Loucy (cell line): ENCODE measurements around the gene SNRNP70.
"Not testable (repeated sequence)": the region's sequence is repeated elsewhere in the genome, so short reads cannot be mapped to it uniquely, and the experiment has no call there.

Experiments used
- H2AFZ ChIP-seq: fragments of 200-600 bp; sonication (generic); 2 replicates; pipeline ENCODE4 v1.6.0; 2016; ENCODE audit warnings: antibody characterized with exemption, mild to moderate bottlenecking, low read length, moderate library complexity
- H3F3A ChIP-seq: fragments of 200-600 bp; 2 replicates; pipeline ENCODE4 v1.6.0; 2016; ENCODE audit warnings: antibody characterized with exemption, low read depth, mild to moderate bottlenecking
- H3K27me3 ChIP-seq: fragments of 200-600 bp; sonication (generic); 2 replicates; pipeline ENCODE4 v1.6.1; 2014; ENCODE audit warnings: low read length, mild to moderate bottlenecking; ENCODE audit not compliant: insufficient read depth, poor library complexity, severe bottlenecking
- H3K36me3 ChIP-seq: fragments of 200-600 bp; sonication (generic); 2 replicates; pipeline ENCODE4 v1.6.1; 2016; ENCODE audit warnings: low read length; ENCODE audit not compliant: insufficient read depth
- H3K4me1 ChIP-seq: fragments of 200-600 bp; sonication (generic); 2 replicates; pipeline ENCODE4 v1.5.1; 2014; ENCODE audit warnings: low read length, mild to moderate bottlenecking; ENCODE audit not compliant: insufficient read depth, poor library complexity, severe bottlenecking
- H3K4me2 ChIP-seq: fragments of 200-600 bp; sonication (generic); 2 replicates; pipeline ENCODE4 v1.6.0; 2014; ENCODE audit warnings: antibody characterized with exemption, low read length, low read depth, mild to moderate bottlenecking; ENCODE audit not compliant: poor library complexity, severe bottlenecking
- H3K4me3 ChIP-seq: fragments of 200-600 bp; sonication (generic); 2 replicates; pipeline ENCODE4 v1.5.1; 2014; ENCODE audit warnings: low read length, mild to moderate bottlenecking, mixed read lengths; ENCODE audit not compliant: poor library complexity, severe bottlenecking
- H3K79me2 ChIP-seq: fragments of 200-600 bp; sonication (generic); 2 replicates; pipeline ENCODE4 v1.6.1; 2014; ENCODE audit warnings: low read length; ENCODE audit not compliant: insufficient read depth
- H3K9ac ChIP-seq: fragments of 200-600 bp; sonication (generic); 2 replicates; pipeline ENCODE4 v1.6.0; 2014; ENCODE audit warnings: mild to moderate bottlenecking, low read depth, low read length, moderate library complexity; ENCODE audit not compliant: poor library complexity, severe bottlenecking
- H3K9me2 ChIP-seq: fragments of 200-600 bp; sonication (generic); replicated peaks from 2 replicates; pipeline ENCODE4 v1.6.1; 2016; ENCODE audit warnings: low read depth, low read length, mixed read lengths
- H3K9me3 ChIP-seq: fragments of 200-600 bp; sonication (generic); 2 replicates; pipeline ENCODE4 v1.6.1; 2014; ENCODE audit warnings: mild to moderate bottlenecking, antibody characterized with exemption, low read length, low read depth; ENCODE audit not compliant: insufficient read depth
- H4K20me1 ChIP-seq: fragments of 200-600 bp; sonication (generic); 2 replicates; pipeline ENCODE4 v1.6.0; 2014; ENCODE audit warnings: antibody characterized with exemption, low read length, mild to moderate bottlenecking; ENCODE audit not compliant: insufficient read depth, poor library complexity, severe bottlenecking
- EZH2phosphoT487 ChIP-seq: fragments of 200-600 bp; IDR thresholded peaks from 2 replicates; pipeline ENCODE4 v1.6.1; 2018; ENCODE audit warnings: antibody characterized with exemption, mild to moderate bottlenecking, moderate library complexity, borderline replicate concordance
- TF ChIP-seq, protein P1 (sequence below): fragments of 200-600 bp; sonication (generic); conservative IDR thresholded peaks from 2 replicates; pipeline ENCODE4 v1.5.1; 2014; ENCODE audit warnings: mild to moderate bottlenecking, antibody characterized with exemption, low read length

The SNRNP70 gene

GRCh38 chr19:49074869-49075268 lies 10.4 kb upstream of the SNRNP70 start:
- not testable (repeated sequence) for H3K79me2 ChIP-seq, H4K20me1 ChIP-seq, H3K9ac ChIP-seq, H3K9me2 ChIP-seq, H3K4me2 ChIP-seq, H3K9me3 ChIP-seq, H3K4me3 ChIP-seq, H2AFZ ChIP-seq, H3K36me3 ChIP-seq, H3F3A ChIP-seq, H3K27me3 ChIP-seq, H3K4me1 ChIP-seq
- TF ChIP-seq, protein P1, sequence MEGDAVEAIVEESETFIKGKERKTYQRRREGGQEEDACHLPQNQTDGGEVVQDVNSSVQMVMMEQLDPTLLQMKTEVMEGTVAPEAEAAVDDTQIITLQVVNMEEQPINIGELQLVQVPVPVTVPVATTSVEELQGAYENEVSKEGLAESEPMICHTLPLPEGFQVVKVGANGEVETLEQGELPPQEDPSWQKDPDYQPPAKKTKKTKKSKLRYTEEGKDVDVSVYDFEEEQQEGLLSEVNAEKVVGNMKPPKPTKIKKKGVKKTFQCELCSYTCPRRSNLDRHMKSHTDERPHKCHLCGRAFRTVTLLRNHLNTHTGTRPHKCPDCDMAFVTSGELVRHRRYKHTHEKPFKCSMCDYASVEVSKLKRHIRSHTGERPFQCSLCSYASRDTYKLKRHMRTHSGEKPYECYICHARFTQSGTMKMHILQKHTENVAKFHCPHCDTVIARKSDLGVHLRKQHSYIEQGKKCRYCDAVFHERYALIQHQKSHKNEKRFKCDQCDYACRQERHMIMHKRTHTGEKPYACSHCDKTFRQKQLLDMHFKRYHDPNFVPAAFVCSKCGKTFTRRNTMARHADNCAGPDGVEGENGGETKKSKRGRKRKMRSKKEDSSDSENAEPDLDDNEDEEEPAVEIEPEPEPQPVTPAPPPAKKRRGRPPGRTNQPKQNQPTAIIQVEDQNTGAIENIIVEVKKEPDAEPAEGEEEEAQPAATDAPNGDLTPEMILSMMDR, result peak; percentile 50

- no peak overlapping the region for H3K4me3 ChIP-seq
- no peak overlapping the region for H3K9ac ChIP-seq
- peaks cover 2% of the 10 kb centered on the region for H3K79me2 ChIP-seq
- no peaks in the 10 kb centered on the region for H3K36me3 ChIP-seq
- no peaks in the 10 kb centered on the region for H3F3A ChIP-seq
- H3K27me3 ChIP-seq, result no peaks in the 10 kb centered on the region
- TF ChIP-seq, protein P1, result no peak
- TF ChIP-seq EZH2phosphoT487, result no peak
- no peaks in the 10 kb centered on the region for H3K9me3 ChIP-seq
- peaks cover 4% of the 10 kb centered on the region for H3K4me1 ChIP-seq
- no peak overlapping the region for H3K4me2 ChIP-seq
- H3K9me2 ChIP-seq, result no peaks in the 10 kb centered on the region
- H2AFZ ChIP-seq, result no peak overlapping the region
- no peaks in the 10 kb centered on the region for H4K20me1 ChIP-seq
Measured at GRCh38 chr19:49080392-49080791, 4.9 kb upstream of the SNRNP70 start.

DNA sequence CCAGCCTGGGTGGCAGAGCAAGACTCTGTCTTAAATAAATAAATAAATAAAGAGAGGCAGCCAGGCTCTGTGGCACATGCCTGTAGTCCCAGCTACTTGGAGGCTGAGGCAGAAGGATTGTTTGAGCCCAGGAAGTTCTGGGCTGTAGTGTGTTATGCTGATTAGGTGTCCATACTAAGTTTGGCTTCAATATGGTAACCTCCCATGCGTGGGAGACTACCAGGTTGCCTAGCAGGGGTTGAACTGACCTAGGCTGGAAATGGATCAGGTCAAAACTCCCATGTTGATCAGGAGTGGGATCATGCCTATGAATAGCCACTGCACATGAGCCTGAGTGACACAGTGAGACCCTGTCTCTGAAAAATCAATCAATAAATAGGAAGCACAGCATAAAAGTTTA lies 4.0 kb upstream of the SNRNP70 start:
- Histone ChIP-seq H3K79me2 (peaks cover 10% of the 10 kb centered on the region), H3K4me1 (peaks cover 4% of the 10 kb centered on the region), H3K27me3 (peaks cover 5% of the 10 kb centered on the region), H3K9me3 (no peaks in the 10 kb centered on the region), H2AFZ (no peak overlapping the region; the same call in 1 of the 2 replicates), H3F3A (no peaks in the 10 kb centered on the region), H3K9me2 (no peaks in the 10 kb centered on the region), H3K36me3 (no peaks in the 10 kb centered on the region), H3K4me2 (no peak overlapping the region), H3K9ac (no peak overlapping the region), H4K20me1 (peaks cover 9% of the 10 kb centered on the region), H3K4me3 (no peak overlapping the region)
- no peak for TF ChIP-seq EZH2phosphoT487
- TF ChIP-seq, protein P1, result no peak
